ENCODE data around the gene HTRA1. TPM values are rescaled to one million over a fixed set of nuclear protein-coding genes. Genes with fewer than 3 reads are reported as not detected.

The HTRA1 gene
- total and polyA plus RNA-seq, 10 donors, result 18.3 to 63.7 (median 35.3) TPM

DNA sequence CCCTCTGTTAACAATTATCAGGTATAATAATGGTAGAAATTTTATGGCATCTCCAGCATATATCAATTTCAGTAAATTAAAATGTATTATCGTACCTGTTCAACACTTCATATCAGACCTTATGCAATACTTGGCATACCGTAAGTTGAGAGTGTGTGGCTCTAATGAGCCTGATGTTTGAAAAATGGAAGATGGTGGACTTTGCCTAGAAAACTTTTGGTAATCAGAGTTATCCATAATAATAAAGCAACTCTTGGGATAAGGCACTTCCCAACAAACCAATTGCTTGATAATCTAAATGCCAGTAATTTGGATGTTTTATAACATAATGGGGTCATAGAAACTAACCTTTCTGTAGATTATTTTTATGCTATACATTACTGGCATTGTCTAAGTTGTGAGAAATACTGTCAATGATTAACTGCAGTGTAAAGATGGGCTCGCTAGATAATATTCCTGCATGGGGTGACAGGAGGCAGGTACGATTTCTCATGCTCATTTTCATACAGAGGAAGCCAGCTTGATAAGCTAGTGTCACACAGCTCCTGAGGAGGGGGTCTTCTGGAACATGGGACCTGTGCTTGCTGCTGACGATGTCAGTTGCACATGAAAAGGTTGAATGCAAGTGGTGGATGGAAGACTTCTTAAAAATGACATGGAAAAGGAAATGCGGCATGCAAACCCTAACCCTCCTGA lies 71.4 kb downstream of the HTRA1 start:
- TF ChIP-seq, protein P1, sequence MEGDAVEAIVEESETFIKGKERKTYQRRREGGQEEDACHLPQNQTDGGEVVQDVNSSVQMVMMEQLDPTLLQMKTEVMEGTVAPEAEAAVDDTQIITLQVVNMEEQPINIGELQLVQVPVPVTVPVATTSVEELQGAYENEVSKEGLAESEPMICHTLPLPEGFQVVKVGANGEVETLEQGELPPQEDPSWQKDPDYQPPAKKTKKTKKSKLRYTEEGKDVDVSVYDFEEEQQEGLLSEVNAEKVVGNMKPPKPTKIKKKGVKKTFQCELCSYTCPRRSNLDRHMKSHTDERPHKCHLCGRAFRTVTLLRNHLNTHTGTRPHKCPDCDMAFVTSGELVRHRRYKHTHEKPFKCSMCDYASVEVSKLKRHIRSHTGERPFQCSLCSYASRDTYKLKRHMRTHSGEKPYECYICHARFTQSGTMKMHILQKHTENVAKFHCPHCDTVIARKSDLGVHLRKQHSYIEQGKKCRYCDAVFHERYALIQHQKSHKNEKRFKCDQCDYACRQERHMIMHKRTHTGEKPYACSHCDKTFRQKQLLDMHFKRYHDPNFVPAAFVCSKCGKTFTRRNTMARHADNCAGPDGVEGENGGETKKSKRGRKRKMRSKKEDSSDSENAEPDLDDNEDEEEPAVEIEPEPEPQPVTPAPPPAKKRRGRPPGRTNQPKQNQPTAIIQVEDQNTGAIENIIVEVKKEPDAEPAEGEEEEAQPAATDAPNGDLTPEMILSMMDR (IDR thresholded peaks at IDR 0.05 in 8 of 11, conservative IDR thresholded peaks at IDR 0.05 in 3 of 11), result no peak
- Histone ChIP-seq H3K27ac (no peak overlapping the region), H3K36me3 (no peaks in the 10 kb centered on the region), H3K27me3 (replicated peaks in 1 of 7) (peaks cover 0 to 8% (median 0%) of the 10 kb centered on the region in 7 donors), H3K9me3 (no peaks in the 10 kb centered on the region), H3K4me1 (peaks cover 0 to 4% (median 0%) of the 10 kb centered on the region in 6 donors), H3K4me3 (no peak overlapping the region)
- no peak for DNase-seq
- 91 to 97% (median 93%) methylated on average over 6 of the region's 6 CpGs for WGBS, 5 donors
- intact Hi-C loops (cut with DNase I; ENCODE audit: low total_unique reads), result no loop called here

DNA sequence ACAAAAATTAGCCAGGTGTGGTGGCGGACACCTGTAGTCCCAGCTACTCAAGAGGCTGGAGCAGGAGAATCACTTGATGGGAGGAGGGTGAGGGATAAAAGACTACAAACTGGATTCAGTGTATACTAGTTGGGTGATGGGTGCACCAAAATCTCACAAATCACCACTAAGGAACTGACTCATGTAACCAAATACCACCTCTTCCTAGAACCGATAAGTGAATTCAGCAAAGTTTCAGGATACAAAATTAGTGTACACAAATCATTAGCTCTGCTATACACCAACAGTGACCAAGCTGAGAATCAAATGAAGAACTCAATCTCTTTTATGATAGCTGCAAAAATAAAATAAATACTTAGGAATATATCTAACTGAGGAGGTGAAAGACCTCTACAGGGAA lies 76.2 kb downstream of the HTRA1 start:
- WGBS, 5 donors, result 82 to 94% (median 90%) methylated on average over 2 of the region's 2 CpGs
- no peak for TF ChIP-seq POLR2AphosphoS5 (IDR thresholded peaks at IDR 0.05)
- TF ChIP-seq POLR2A (IDR thresholded peaks at IDR 0.05), result no peak
- TF ChIP-seq, protein P1 (IDR thresholded peaks at IDR 0.05 in 8 of 11, conservative IDR thresholded peaks at IDR 0.05 in 3 of 11), result no peak
- Histone ChIP-seq H3K27me3 (replicated peaks in 1 of 7) (no peaks in the 10 kb centered on the region), H3K36me3 (no peaks in the 10 kb centered on the region), H3K4me1 (peaks cover 0 to 18% (median 10%) of the 10 kb centered on the region in 6 donors), H3K4me3 (no peak overlapping the region), H3K9me3 (no peaks in the 10 kb centered on the region), H3K27ac (no peak overlapping the region)
- intact Hi-C loops (cut with DNase I; ENCODE audit: low total_unique reads), result no loop called here
- no peak for DNase-seq

DNA sequence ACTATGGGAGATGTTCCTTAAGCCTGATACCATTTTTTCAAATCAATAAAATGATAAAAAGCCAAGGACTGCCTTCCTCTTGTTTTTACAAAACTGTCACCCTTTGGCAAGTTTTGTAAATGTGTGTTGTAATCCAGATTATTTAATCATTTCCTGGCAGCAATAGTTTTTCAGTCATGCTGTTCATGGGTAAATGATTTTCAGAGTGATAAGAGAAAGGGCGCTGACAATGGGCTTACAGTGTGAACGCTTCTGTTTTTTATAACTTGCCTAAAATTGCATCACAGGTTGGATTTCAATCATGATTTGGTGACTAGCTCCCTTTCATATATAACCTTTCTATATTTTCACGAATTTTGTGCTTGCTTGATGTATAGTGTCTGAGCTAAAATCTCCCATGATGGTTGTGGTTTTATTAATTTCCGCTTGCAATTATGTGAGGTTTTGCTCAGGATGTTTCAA lies 80.2 kb downstream of the HTRA1 start:
- Histone ChIP-seq H3K4me3 (no peak overlapping the region), H3K27me3 (replicated peaks in 1 of 7) (no peaks in the 10 kb centered on the region), H3K4me1 (peaks cover 0 to 24% (median 10%) of the 10 kb centered on the region in 6 donors), H3K27ac (peak overlapping the region in 4 of 8 donors; percentile 6 to 48 (median 22)), H3K9me3 (no peaks in the 10 kb centered on the region), H3K36me3 (no peaks in the 10 kb centered on the region)
- 15 to 34% (median 24%) methylated on average over 4 of the region's 4 CpGs for WGBS, 5 donors
- DNase-seq, result no peak
- no peak for TF ChIP-seq POLR2AphosphoS5 (IDR thresholded peaks at IDR 0.05)
- intact Hi-C loops (cut with DNase I; ENCODE audit: low total_unique reads), result no loop called here

DNA sequence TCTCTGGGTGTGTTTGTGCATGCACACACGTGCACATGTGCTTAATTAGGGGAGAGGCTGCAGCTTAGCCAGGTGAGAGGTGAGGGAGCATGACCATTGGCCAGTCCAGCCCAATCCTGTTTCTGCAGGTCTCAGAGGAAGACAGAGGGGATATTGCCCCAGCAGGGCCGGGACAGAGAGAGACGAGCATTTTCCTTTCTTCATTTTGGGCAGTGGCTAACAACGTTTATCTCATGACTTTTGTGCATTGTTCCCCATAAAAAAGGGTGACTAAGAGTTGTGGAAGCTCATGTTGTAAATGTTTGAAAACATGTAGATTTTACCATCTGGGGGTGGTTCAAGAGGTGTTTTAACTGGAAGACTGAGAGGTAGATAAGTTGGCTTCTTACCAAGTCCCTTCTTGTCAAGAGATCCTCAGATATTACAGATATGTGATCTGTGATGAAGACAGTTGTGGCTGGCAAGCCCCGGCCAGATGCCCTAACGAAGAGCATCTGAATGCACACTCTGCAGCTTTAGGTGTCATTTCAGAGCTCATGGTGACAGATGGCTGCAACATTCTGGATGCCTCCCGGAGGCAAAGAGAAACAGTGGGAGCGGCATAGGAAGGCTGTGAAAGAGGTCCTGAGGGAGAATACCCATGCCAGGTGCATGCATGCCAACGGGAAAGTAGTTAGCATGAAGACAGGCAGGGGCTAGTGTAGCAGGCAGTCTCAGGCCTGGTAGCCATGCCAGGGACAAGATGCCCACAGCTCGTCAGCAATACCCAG lies 82.5 kb downstream of the HTRA1 start:
- WGBS, 5 donors, result 73 to 88% (median 82%) methylated on average over 10 of the region's 10 CpGs
- DNase-seq, result no peak
- TF ChIP-seq POLR2A (IDR thresholded peaks at IDR 0.05) (no peak), POLR2AphosphoS5 (IDR thresholded peaks at IDR 0.05) (no peak)
- TF ChIP-seq, protein P1 (IDR thresholded peaks at IDR 0.05 in 8 of 11, conservative IDR thresholded peaks at IDR 0.05 in 3 of 11), result no peak
- Histone ChIP-seq H3K27ac (peak overlapping the region in 2 of 8 donors; percentile 30 to 70), H3K4me1 (peaks cover 0 to 24% (median 10%) of the 10 kb centered on the region in 6 donors), H3K9me3 (no peaks in the 10 kb centered on the region), H3K36me3 (no peaks in the 10 kb centered on the region), H3K27me3 (replicated peaks in 1 of 7) (no peaks in the 10 kb centered on the region), H3K4me3 (no peak overlapping the region)
- intact Hi-C loops (cut with DNase I; ENCODE audit: low total_unique reads), result no loop called here
